ENCODE data around the gene NAGS.

Gene NAGS

GRCh38 chr17:44024853-44025252 is 20.4 kb downstream of the NAGS start:
- Histone ChIP-seq H3F3A (ENCODE audit: insufficient read depth, low read length) (no peaks in the 10 kb centered on the region), H3K27ac (ENCODE audit: low read depth, low read length, poor library complexity, severe bottlenecking) (no peak overlapping the region), H3K9me3 (ENCODE audit: low read length) (no peaks in the 10 kb centered on the region), H3K4me2 (ENCODE audit: low read length) (no peak overlapping the region), H3K36me3 (ENCODE audit: insufficient read depth, low read length) (no peaks in the 10 kb centered on the region), H3K4me1 (ENCODE audit: insufficient read depth, low read length, severe bottlenecking) (no peaks in the 10 kb centered on the region), H3K9ac (ENCODE audit: low read length) (no peak overlapping the region), H3K27me3 (ENCODE audit: insufficient read depth, low read length) (no peaks in the 10 kb centered on the region), H3K9me2 (ENCODE audit: low read depth, low read length) (no peaks in the 10 kb centered on the region), H3K79me2 (ENCODE audit: insufficient read depth, low read length) (no peaks in the 10 kb centered on the region), H4K20me1 (ENCODE audit: insufficient read depth, low read length) (no peaks in the 10 kb centered on the region), H3K4me3 (ENCODE audit: low read depth, low read length, poor library complexity, severe bottlenecking) (no peak overlapping the region), H2AFZ (ENCODE audit: low read length) (no peak overlapping the region)
- TF ChIP-seq, protein P1, sequence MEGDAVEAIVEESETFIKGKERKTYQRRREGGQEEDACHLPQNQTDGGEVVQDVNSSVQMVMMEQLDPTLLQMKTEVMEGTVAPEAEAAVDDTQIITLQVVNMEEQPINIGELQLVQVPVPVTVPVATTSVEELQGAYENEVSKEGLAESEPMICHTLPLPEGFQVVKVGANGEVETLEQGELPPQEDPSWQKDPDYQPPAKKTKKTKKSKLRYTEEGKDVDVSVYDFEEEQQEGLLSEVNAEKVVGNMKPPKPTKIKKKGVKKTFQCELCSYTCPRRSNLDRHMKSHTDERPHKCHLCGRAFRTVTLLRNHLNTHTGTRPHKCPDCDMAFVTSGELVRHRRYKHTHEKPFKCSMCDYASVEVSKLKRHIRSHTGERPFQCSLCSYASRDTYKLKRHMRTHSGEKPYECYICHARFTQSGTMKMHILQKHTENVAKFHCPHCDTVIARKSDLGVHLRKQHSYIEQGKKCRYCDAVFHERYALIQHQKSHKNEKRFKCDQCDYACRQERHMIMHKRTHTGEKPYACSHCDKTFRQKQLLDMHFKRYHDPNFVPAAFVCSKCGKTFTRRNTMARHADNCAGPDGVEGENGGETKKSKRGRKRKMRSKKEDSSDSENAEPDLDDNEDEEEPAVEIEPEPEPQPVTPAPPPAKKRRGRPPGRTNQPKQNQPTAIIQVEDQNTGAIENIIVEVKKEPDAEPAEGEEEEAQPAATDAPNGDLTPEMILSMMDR (IDR thresholded peaks at IDR 0.05; ENCODE audit: low read length) = no peak
- TF ChIP-seq EZH2 (IDR thresholded peaks at IDR 0.05; ENCODE audit: borderline replicate concordance, low read length) = no peak

- H3K9me3 ChIP-seq (ENCODE audit: low read length) = no peaks in the 10 kb centered on the region
- no peaks in the 10 kb centered on the region for H3K79me2 ChIP-seq (ENCODE audit: insufficient read depth, low read length)
- no peak for TF ChIP-seq EZH2 (IDR thresholded peaks at IDR 0.05; ENCODE audit: borderline replicate concordance, low read length)
- TF ChIP-seq, protein P1 (IDR thresholded peaks at IDR 0.05; ENCODE audit: low read length) = no peak
- no peaks in the 10 kb centered on the region for H3K27me3 ChIP-seq (ENCODE audit: insufficient read depth, low read length)
- H3K4me3 ChIP-seq (ENCODE audit: low read depth, low read length, poor library complexity, severe bottlenecking) = no peak overlapping the region
- no peaks in the 10 kb centered on the region for H4K20me1 ChIP-seq (ENCODE audit: insufficient read depth, low read length)
- H2AFZ ChIP-seq (ENCODE audit: low read length) = no peak overlapping the region
- no peak overlapping the region for H3K4me2 ChIP-seq (ENCODE audit: low read length)
- peaks cover 24% of the 10 kb centered on the region for H3K36me3 ChIP-seq (ENCODE audit: insufficient read depth, low read length)
- H3K9ac ChIP-seq (ENCODE audit: low read length) = no peak overlapping the region
- H3K27ac ChIP-seq (ENCODE audit: low read depth, low read length, poor library complexity, severe bottlenecking) = no peak overlapping the region
- H3F3A ChIP-seq (ENCODE audit: insufficient read depth, low read length) = no peaks in the 10 kb centered on the region
- no peaks in the 10 kb centered on the region for H3K4me1 ChIP-seq (ENCODE audit: insufficient read depth, low read length, severe bottlenecking)
- no peaks in the 10 kb centered on the region for H3K9me2 ChIP-seq (ENCODE audit: low read depth, low read length)
These were observed 25.3 kb downstream of the NAGS start for GRCh38 chr17:44029736-44030135.

GRCh38 chr17:44030482-44030881 is 26.1 kb downstream of the NAGS start:
- H3K9me2 ChIP-seq (ENCODE audit: low read depth, low read length) = no peaks in the 10 kb centered on the region
- no peaks in the 10 kb centered on the region for H3K27me3 ChIP-seq (ENCODE audit: insufficient read depth, low read length)
- no peaks in the 10 kb centered on the region for H4K20me1 ChIP-seq (ENCODE audit: insufficient read depth, low read length)
- H3K9ac ChIP-seq (ENCODE audit: low read length) = no peak overlapping the region
- H3K9me3 ChIP-seq (ENCODE audit: low read length) = no peaks in the 10 kb centered on the region
- no peak overlapping the region for H3K4me2 ChIP-seq (ENCODE audit: low read length)
- H3K79me2 ChIP-seq (ENCODE audit: insufficient read depth, low read length) = no peaks in the 10 kb centered on the region
- peaks cover 24% of the 10 kb centered on the region for H3K36me3 ChIP-seq (ENCODE audit: insufficient read depth, low read length)
- no peak for TF ChIP-seq EZH2 (IDR thresholded peaks at IDR 0.05; ENCODE audit: borderline replicate concordance, low read length)
- TF ChIP-seq, protein P1 (IDR thresholded peaks at IDR 0.05; ENCODE audit: low read length) = no peak
- no peak overlapping the region for H3K27ac ChIP-seq (ENCODE audit: low read depth, low read length, poor library complexity, severe bottlenecking)
- H3K4me1 ChIP-seq (ENCODE audit: insufficient read depth, low read length, severe bottlenecking) = no peaks in the 10 kb centered on the region
- H2AFZ ChIP-seq (ENCODE audit: low read length) = no peak overlapping the region
- no peak overlapping the region for H3K4me3 ChIP-seq (ENCODE audit: low read depth, low read length, poor library complexity, severe bottlenecking)
- H3F3A ChIP-seq (ENCODE audit: insufficient read depth, low read length) = no peaks in the 10 kb centered on the region
